ENCODE measurements around the gene ZC3H7B. TPM values are rescaled to one million over a fixed set of nuclear protein-coding genes. Genes with fewer than 3 reads are reported as not detected.
"Not testable (repeated sequence)": the region's sequence is repeated elsewhere in the genome, so short reads cannot be mapped to it uniquely, and the experiment has no call there.

The ZC3H7B gene
- total and polyA plus RNA-seq, 2 experiments from 2014 or later, result 5.7 to 61.5 TPM

- Mint-ChIP-seq H3K9me3 (no peaks in the 10 kb centered on the region; the same call in 2 of the 3 replicates), H3K4me1 (peaks cover 9% of the 10 kb centered on the region; the same call in 2 of the 3 replicates), H3K36me3 (ENCODE audit: low read depth) (peaks cover 4% of the 10 kb centered on the region; the same call in 1 of the 3 replicates), H3K27me3 (ENCODE audit: insufficient read depth, low read depth, poor library complexity) (peaks cover 4% of the 10 kb centered on the region), H3K4me3 (no peak overlapping the region), H3K27ac (no peak overlapping the region)
- no peak overlapping the region for H3K4me2 ChIP-seq
- H3F3A ChIP-seq (replicated peaks; ENCODE audit: low read depth), result no peaks in the 10 kb centered on the region
- no peaks in the 10 kb centered on the region for H3K4me1 ChIP-seq (ENCODE audit: insufficient read depth)
- no peaks in the 10 kb centered on the region for H3K9me2 ChIP-seq (ENCODE audit: insufficient read depth)
- no peak overlapping the region for H3K27ac ChIP-seq (ENCODE audit: low read depth)
- H3K79me2 ChIP-seq (replicated peaks; ENCODE audit: insufficient read depth), result no peaks in the 10 kb centered on the region
- no peaks in the 10 kb centered on the region for H3K27me3 ChIP-seq (ENCODE audit: insufficient read depth)
- H3K36me3 ChIP-seq (ENCODE audit: insufficient read depth), result no peaks in the 10 kb centered on the region
- no peak overlapping the region for H3K4me3 ChIP-seq
- ATAC-seq, result no peak
- no peak for TF ChIP-seq ZNF462 (CRISPR knock-in tag; IDR thresholded peaks at IDR 0.05)
- TF ChIP-seq POLR2AphosphoS5 (IDR thresholded peaks at IDR 0.05; ENCODE audit: low read depth), result no peak
- TF ChIP-seq EZH2phosphoT487 (IDR thresholded peaks at IDR 0.05; ENCODE audit: unreplicated experiment), result no peak
- TF ChIP-seq ZNF114 (CRISPR knock-in tag; IDR thresholded peaks at IDR 0.05), result no peak
- no peak for TF ChIP-seq REST (IDR thresholded peaks at IDR 0.05; ENCODE audit: unreplicated experiment)
- DNase-seq (ENCODE audit: low spot score), result no peak
- H4K20me1 ChIP-seq (replicated peaks; ENCODE audit: insufficient read depth), result no peaks in the 10 kb centered on the region
- H2AFZ ChIP-seq, result no peak overlapping the region
These were observed 100.7 kb downstream of the ZC3H7B start for GRCh38 chr22:41401781-41402648.

- not testable (repeated sequence) for H3K79me2 ChIP-seq (replicated peaks; ENCODE audit: insufficient read depth); H3K27me3 Mint-ChIP-seq (ENCODE audit: insufficient read depth, low read depth, poor library complexity); H3K27me3 ChIP-seq (ENCODE audit: insufficient read depth); H3K9me2 ChIP-seq (ENCODE audit: insufficient read depth); H2AFZ ChIP-seq; H3K4me1 Mint-ChIP-seq; H3K4me3 ChIP-seq; H4K20me1 ChIP-seq (replicated peaks; ENCODE audit: insufficient read depth); H3K27ac Mint-ChIP-seq; H3K4me3 Mint-ChIP-seq; H3K4me1 ChIP-seq (ENCODE audit: insufficient read depth); H3K36me3 Mint-ChIP-seq (ENCODE audit: low read depth); ATAC-seq; H3F3A ChIP-seq (replicated peaks; ENCODE audit: low read depth); H3K36me3 ChIP-seq (ENCODE audit: insufficient read depth); H3K9me3 Mint-ChIP-seq; H3K27ac ChIP-seq (ENCODE audit: low read depth); DNase-seq (ENCODE audit: low spot score); H3K4me2 ChIP-seq
These were observed 101.5 kb downstream of the ZC3H7B start for GRCh38 chr22:41402851-41403250.
